A549 (cell line): Measurements from ENCODE around the gene TBC1D24.

ENCODE experiments used
- JUNB ChIP-seq: fragments of >200 bp; sonication (Bioruptor Twin); formaldehyde crosslinking; IDR thresholded peaks from 2 replicates; pipeline ENCODE4 v1.6.1; 2016
- KDM1A ChIP-seq: fragments of 200-600 bp; sonication (generic); IDR thresholded peaks from 2 replicates; pipeline ENCODE4 v1.6.1; 2016; ENCODE audit warnings: low read depth, mild to moderate bottlenecking
- TF ChIP-seq, protein P1 (sequence below): fragments of >200 bp; sonication (Bioruptor Twin); formaldehyde crosslinking; IDR thresholded peaks from 3 replicates; pipeline ENCODE4 v1.5.1; 2016

DNA sequence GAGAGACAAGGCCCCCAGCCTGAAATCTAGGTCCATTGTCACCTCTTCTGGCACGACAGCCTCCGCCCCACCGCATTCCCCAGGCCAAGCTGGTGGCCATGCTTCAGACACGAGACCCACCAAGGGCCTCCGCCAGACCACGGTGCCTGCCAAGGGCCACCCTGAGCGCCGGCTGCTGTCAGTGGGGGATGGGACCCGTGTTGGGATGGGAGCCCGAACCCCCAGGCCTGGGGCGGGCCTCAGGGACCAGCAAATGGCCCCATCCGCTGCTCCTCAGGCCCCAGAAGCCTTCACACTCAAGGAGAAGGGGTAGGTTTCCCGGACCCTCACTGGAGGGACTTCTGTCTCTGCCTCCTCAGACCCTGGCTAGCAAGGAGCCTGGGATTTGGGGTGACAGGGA is 14.0 kb upstream of the TBC1D24 start:
- TF ChIP-seq, protein P1, sequence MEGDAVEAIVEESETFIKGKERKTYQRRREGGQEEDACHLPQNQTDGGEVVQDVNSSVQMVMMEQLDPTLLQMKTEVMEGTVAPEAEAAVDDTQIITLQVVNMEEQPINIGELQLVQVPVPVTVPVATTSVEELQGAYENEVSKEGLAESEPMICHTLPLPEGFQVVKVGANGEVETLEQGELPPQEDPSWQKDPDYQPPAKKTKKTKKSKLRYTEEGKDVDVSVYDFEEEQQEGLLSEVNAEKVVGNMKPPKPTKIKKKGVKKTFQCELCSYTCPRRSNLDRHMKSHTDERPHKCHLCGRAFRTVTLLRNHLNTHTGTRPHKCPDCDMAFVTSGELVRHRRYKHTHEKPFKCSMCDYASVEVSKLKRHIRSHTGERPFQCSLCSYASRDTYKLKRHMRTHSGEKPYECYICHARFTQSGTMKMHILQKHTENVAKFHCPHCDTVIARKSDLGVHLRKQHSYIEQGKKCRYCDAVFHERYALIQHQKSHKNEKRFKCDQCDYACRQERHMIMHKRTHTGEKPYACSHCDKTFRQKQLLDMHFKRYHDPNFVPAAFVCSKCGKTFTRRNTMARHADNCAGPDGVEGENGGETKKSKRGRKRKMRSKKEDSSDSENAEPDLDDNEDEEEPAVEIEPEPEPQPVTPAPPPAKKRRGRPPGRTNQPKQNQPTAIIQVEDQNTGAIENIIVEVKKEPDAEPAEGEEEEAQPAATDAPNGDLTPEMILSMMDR: no peak
- TF ChIP-seq JUNB (no peak), KDM1A (no peak)
